ENCODE results near the gene WIPF3.
"Not testable (repeated sequence)": the region's sequence is repeated elsewhere in the genome, so short reads cannot be mapped to it uniquely, and the experiment has no call there.

Gene WIPF3

GRCh38 chr7:29881724-29882123 lies 75.4 kb downstream of the WIPF3 start:
- no peak for DNase-seq (ENCODE audit: low spot score)

- no peak for DNase-seq (ENCODE audit: low spot score)
These were observed 76.2 kb downstream of the WIPF3 start for GRCh38 chr7:29882481-29882880.

- no peak for DNase-seq (ENCODE audit: low spot score)
These were observed 77.4 kb downstream of the WIPF3 start for GRCh38 chr7:29883462-29884398.

GRCh38 chr7:29884399-29885272 lies 78.3 kb downstream of the WIPF3 start:
- DNase-seq (ENCODE audit: low spot score), result no peak

GRCh38 chr7:29885626-29886025 lies 79.3 kb downstream of the WIPF3 start:
- DNase-seq (ENCODE audit: low spot score), result no peak

GRCh38 chr7:29886827-29887226 lies 80.5 kb downstream of the WIPF3 start:
- DNase-seq (ENCODE audit: low spot score), result no peak

- no peak for DNase-seq (ENCODE audit: low spot score)
These were observed 81.7 kb downstream of the WIPF3 start for GRCh38 chr7:29888006-29888405.

- no peak for DNase-seq (ENCODE audit: low spot score)
These were observed 83.0 kb downstream of the WIPF3 start for GRCh38 chr7:29889288-29889687.

- no peak for DNase-seq (ENCODE audit: low spot score)
These were observed 83.9 kb downstream of the WIPF3 start for GRCh38 chr7:29890251-29890650.

- DNase-seq (ENCODE audit: low spot score), result not testable (repeated sequence)
These were observed 84.5 kb downstream of the WIPF3 start for GRCh38 chr7:29890786-29891185.

- no peak for DNase-seq (ENCODE audit: low spot score)
These were observed 85.5 kb downstream of the WIPF3 start for GRCh38 chr7:29891766-29892165.

GRCh38 chr7:29892231-29892630 lies 85.9 kb downstream of the WIPF3 start:
- no peak for DNase-seq (ENCODE audit: low spot score)

- no peak for DNase-seq (ENCODE audit: low spot score)
These were observed 87.2 kb downstream of the WIPF3 start for GRCh38 chr7:29893351-29893965.

- DNase-seq (ENCODE audit: low spot score), result no peak
These were observed 87.9 kb downstream of the WIPF3 start for GRCh38 chr7:29894256-29894655.

GRCh38 chr7:29895559-29895958 lies 89.3 kb downstream of the WIPF3 start:
- DNase-seq (ENCODE audit: low spot score), result no peak

- DNase-seq (ENCODE audit: low spot score), result no peak
These were observed 90.5 kb downstream of the WIPF3 start for GRCh38 chr7:29896685-29897411.

- no peak for DNase-seq (ENCODE audit: low spot score)
These were observed 92.0 kb downstream of the WIPF3 start for GRCh38 chr7:29898301-29898700.

- DNase-seq (ENCODE audit: low spot score), result no peak
These were observed 94.4 kb downstream of the WIPF3 start for GRCh38 chr7:29900745-29901144.

- no peak for DNase-seq (ENCODE audit: low spot score)
These were observed 100.1 kb downstream of the WIPF3 start for GRCh38 chr7:29906200-29907022.

GRCh38 chr7:29914180-29914579 lies 107.9 kb downstream of the WIPF3 start:
- DNase-seq (ENCODE audit: low spot score), result no peak

Data from AG08395 (cell line).